SW480 (cell line): Measurements from ENCODE around the gene KCNH3.

ENCODE experiments used
- DNase-seq: peaks from one replicate; pipeline ENCODE4 v3.0.0-alpha.2; 2016; ENCODE audit warnings: low spot score

Gene KCNH3

GRCh38 chr12:49563951-49564685 is 25.3 kb downstream of the KCNH3 start:
- DNase-seq = no peak

- no peak for DNase-seq
Measured at GRCh38 chr12:49564686-49565405, 26.0 kb downstream of the KCNH3 start.

GRCh38 chr12:49565406-49566265 is 26.8 kb downstream of the KCNH3 start:
- no peak for DNase-seq

- DNase-seq = no peak
Measured at GRCh38 chr12:49566361-49566760, 27.5 kb downstream of the KCNH3 start.

GRCh38 chr12:49567302-49567610 is 28.4 kb downstream of the KCNH3 start:
- no peak for DNase-seq

- peak; percentile 93 for DNase-seq
Measured at GRCh38 chr12:49567611-49568441, 29.0 kb downstream of the KCNH3 start, which contains the start of gene MCRS1. MCRS1 (minus strand) TSS chr12:49568142; CDS start chr12:49566731, 1,411 bp downstream.

GRCh38 chr12:49568442-49569162 is 29.8 kb downstream of the KCNH3 start:
- DNase-seq = peak; percentile 46

- DNase-seq = no peak
Measured at GRCh38 chr12:49577589-49578315, 38.9 kb downstream of the KCNH3 start.

GRCh38 chr12:49578471-49579112 is 39.8 kb downstream of the KCNH3 start:
- no peak for DNase-seq

GRCh38 chr12:49580572-49581535 is 42.0 kb downstream of the KCNH3 start:
- DNase-seq = peak; percentile 77

- DNase-seq = no peak
Measured at GRCh38 chr12:49582201-49582600, 43.4 kb downstream of the KCNH3 start.

- no peak for DNase-seq
Measured at GRCh38 chr12:49582850-49583249, 44.0 kb downstream of the KCNH3 start.

- no peak for DNase-seq
Measured at GRCh38 chr12:49583366-49584094, 44.7 kb downstream of the KCNH3 start.

GRCh38 chr12:49584591-49584990 is 45.8 kb downstream of the KCNH3 start:
- DNase-seq = no peak

GRCh38 chr12:49585477-49586459 is 46.9 kb downstream of the KCNH3 start:
- DNase-seq = no peak

GRCh38 chr12:49587174-49587908 is 48.5 kb downstream of the KCNH3 start:
- no peak for DNase-seq
